Prostate gland (tissue), 2 donors: ENCODE data around the gene ITGB2.

Source experiments
- POLR2A ChIP-seq: fragments of 450-650 bp; IDR thresholded peaks from one replicate; pipeline ENCODE4 v1.6.1; 2016; ENCODE audit warnings: antibody characterized with exemption, mild to moderate bottlenecking
- TF ChIP-seq, protein P1 (sequence below), 4 experiments: fragments of 200-600 bp in 2 of 4; fragments of 450-650 bp in 2 of 4; sonication (generic) in 2 of 4; IDR thresholded peaks; 1 replicate in 3 of 4; 2 replicates in 1 of 4; pipeline ENCODE4 v1.5.1; 2016 to 2019; ENCODE audit warnings: antibody characterized with exemption in 4 of 4, mild to moderate bottlenecking in 2 of 4, moderate library complexity in 2 of 4

DNA sequence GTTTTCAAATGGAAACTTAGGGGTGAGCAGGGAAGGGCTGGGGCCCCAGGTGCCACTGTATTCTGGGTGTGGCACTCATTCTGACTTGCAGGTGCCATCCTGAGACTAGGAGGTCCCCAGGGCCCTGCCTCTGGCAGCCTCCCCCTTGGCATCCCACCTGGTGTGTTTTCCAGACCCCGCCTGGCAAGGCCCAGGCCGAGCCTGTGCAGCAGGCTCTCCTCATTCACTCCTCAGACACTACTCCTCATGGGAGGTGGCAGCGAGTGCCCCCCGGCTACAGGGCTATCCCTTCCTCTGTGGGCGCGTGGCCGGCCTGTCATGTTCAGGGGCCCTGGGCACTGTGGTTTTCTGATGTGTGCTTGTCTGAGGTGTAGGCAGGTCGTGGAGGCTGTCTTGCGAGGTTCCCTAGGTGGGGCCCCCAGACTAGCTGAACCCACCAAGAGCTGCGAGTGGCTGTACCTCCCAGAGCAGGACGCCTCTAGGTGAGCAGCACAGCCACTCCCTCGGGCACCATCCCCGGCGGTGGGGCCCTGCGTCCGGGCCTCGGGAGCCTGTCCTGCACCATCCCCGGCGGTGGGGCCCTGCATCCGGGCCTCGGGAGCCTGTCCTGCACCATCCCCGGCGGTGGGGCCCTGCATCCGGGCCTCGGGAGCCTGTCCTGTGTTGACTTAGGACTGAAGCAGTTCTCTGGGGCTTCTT is 32.4 kb upstream of the ITGB2 start:
- TF ChIP-seq, protein P1, sequence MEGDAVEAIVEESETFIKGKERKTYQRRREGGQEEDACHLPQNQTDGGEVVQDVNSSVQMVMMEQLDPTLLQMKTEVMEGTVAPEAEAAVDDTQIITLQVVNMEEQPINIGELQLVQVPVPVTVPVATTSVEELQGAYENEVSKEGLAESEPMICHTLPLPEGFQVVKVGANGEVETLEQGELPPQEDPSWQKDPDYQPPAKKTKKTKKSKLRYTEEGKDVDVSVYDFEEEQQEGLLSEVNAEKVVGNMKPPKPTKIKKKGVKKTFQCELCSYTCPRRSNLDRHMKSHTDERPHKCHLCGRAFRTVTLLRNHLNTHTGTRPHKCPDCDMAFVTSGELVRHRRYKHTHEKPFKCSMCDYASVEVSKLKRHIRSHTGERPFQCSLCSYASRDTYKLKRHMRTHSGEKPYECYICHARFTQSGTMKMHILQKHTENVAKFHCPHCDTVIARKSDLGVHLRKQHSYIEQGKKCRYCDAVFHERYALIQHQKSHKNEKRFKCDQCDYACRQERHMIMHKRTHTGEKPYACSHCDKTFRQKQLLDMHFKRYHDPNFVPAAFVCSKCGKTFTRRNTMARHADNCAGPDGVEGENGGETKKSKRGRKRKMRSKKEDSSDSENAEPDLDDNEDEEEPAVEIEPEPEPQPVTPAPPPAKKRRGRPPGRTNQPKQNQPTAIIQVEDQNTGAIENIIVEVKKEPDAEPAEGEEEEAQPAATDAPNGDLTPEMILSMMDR (IDR thresholded peaks at IDR 0.05) = no peak
- TF ChIP-seq POLR2A = no peak
